GM19193 (cell line): ENCODE results near the gene ADCK1.

Experiments
- POLR2A ChIP-seq: IDR thresholded peaks from 4 replicates; pipeline ENCODE4 v1.6.1; 2011; ENCODE audit not compliant: insufficient read depth, insufficient read length; ENCODE audit errors: extremely low read depth

The ADCK1 gene

DNA sequence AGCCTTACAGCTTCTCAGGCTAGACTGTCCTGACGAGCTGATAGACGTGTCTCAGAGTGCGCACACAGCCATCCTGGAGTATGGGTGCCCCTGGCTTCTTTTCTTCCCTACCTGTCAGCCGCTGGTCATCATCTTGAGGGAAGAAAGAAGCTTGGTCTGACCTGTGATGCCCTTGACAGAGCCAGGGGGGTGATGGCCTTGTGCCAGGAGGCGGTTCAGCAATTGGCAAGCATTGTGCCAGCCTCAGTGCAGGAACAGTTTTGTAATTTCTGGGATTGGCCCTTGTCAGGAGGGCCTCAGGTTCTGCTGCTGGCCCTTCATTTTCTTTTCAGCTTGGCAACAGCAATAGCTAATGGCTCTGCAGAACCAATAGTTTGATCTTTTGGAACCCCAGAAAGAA is 80.1 kb downstream of the ADCK1 start:
- no peak for TF ChIP-seq POLR2A

DNA sequence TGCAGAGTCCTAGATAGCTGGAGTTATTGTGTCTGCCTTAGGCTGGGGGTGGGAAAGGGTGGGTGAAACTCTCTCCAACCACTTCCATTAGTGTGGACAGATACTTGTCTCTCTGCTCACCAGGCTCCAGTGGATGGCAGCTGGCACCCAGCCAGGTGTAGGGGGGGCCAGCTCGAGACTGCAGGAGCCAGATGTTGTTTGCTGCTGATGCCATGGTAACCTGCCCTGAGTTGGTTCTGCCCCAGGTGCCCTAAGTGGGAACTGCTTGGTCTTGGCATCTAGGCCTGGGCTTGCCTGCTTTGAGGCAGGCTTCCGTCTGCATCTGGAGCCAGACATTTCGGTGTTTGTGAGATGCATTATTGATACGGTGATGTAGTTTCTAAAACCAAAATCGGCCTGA is 82.2 kb downstream of the ADCK1 start:
- TF ChIP-seq POLR2A, result no peak

DNA sequence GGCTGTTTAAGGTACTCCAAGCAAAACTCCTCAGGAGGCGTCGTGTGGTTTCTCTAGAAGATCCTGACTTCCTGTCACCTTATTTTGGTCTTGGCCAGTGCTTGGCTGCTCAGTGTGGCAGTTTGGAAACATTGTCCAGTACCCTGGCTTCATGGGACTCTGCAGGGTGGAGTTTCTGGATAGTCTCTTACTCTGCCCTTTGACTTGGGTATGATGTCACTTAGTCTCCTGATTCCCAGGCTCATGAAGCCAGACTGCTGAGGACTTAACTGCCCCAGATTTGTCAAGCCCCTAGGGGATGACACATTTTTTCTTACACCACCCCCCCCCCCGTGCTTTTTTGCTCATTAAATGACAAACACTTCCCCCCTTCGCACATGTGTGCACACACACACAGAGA is 82.7 kb downstream of the ADCK1 start:
- no peak for TF ChIP-seq POLR2A

DNA sequence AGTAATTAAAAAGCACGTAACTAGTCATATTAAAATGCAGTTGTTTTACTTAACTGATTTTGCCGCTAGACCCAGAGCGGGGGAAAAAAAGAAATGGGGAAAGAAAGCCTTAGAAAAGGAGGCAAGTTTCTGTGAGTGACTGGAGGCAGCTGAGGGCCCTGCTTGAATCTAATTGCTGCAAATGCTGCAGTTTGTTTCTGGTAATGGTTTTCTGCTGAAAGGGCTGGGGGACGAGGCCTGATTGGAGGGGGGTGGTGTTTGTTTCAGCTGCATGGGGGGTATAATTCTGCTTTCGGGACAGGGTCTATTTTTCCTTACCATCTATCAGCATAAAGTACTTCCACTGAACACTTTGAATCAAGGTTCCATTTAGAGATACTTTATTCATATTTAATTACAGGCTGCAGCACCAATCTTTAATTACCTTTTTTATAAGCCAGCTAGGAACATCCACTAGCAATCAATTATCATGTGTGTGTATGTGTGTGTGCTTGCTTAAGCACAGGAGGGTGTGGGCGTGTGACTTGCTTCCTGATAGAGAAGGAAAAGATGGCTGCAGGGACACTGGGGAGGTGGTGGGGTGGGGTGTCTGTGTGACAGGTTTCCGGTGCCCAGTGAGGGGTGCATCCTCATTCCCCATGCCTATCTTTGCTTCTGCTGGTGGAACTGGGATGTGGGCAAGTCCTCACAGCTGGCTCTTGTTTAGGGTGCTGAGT is 83.4 kb downstream of the ADCK1 start:
- no peak for TF ChIP-seq POLR2A

DNA sequence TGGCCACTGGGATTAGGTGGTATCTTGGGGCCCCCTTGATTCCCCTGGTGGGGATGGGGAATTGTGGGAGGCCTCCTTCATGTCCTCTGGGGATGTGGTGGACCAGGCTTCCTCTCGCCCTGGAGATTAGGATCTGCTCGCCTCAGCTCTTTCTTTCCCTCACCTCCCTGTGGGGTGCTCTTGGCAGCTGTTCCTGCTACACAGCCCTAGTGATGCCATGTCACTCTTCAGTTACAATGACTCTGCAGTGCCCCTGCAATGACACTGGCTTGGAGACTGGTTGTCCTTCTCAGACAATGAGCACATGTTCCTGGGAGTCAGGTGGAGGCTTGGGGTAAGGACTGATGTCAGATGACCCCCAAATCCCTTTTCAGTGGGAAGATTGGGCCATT is 83.9 kb downstream of the ADCK1 start:
- TF ChIP-seq POLR2A, result no peak

DNA sequence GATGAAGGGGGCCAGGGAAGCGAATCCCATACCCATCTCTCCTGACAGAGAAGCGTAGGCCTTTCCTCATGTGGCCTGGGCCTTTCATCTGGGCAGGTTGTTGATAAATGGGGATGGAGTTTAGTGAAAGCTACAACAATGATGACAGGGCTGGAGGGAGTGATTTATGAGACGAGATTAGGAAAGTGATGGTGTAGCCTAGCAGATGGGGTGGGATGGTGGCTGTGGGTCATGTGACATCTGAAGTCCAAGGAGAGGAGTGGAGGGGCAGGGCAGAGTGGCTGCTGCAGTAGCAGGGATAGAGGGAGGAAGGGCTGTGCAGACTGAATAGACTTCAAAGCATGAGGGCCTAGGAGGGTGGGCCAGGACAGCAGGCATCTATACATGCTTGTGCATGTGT is 85.5 kb downstream of the ADCK1 start:
- TF ChIP-seq POLR2A, result no peak

DNA sequence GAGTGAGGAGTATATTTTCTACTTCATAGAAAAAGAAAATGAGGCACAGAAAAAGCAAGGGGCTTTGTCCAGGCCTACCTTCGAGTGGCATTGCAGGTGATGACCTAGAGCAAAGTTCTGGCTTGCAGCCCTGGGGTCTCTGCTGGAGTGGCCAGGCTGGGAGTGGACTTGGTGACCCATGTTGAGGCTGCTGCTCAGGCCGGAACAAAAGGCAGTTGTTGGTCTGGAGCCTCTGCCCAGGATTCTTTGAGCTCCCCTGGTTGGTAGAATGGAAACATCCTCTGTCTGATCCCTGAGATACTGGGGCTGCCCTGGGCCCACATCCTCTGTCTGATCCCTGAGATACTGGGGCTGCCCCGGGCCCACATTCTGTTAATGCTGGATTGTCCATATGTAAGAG is 86.1 kb downstream of the ADCK1 start:
- no peak for TF ChIP-seq POLR2A

DNA sequence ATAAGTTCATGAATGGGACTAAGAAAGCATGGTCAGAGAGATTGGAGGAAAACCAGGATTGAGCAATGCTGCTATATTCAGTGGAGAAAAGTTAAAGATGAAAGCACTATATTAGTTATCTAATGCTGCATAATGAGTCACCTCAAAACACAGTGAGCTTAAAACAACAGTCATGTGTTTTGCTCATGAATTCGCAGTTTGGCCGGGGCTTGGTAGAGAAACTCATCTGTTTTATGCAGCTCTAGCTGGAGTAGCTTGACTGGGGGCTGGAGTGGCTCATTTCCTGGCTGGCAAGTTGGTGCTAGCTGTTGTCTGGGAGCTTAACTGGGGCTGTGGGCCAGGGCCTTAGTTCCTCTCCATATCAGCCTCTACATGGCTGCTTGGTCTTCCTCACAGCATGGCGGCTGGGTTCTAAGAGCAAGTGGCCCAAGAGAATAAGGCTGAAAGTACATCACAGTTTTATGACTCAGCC is 90.1 kb downstream of the ADCK1 start:
- TF ChIP-seq POLR2A, result no peak

DNA sequence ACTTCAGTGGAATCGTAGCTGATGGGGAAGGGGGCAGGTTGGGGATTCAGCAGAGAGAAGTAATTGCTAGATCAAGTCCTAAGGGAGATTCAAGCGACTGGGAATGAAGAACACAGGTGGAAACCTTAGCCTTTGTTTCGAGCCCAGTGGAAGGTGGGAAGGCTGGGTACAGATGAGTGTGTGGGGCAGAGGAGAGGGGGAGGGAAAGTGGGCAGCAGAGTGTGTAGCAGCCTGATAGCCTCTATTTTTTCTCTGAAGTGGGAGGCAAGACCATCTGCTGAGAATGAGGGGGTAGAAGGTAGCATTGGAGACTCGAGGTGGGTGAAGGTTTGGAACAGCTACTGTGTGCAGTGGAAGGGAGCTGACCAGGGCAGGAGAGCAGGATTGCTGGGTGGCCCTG is 91.0 kb downstream of the ADCK1 start:
- TF ChIP-seq POLR2A, result no peak

DNA sequence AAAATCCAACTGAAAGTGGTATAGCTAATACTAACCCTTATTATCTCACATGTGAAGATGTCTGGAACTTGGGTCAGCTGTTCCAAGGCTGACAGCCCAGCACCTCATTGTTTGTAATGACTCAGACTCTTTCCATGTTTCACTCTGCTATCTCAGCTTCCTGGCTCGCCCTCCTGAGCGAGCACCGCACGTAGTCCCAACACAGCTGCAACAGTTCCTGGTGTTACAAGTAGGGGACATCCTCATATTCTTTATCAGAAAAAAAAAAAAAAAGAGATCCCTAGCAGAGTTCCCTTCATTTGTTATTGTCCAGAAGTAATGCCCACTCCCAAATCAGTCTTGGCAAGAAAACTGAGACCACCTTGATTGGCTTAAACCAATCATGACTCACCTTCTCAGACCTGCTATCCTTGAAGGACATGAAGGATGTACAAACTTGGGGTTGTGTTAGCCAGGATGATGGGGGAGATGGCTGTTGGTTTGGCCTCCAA is 92.5 kb downstream of the ADCK1 start:
- TF ChIP-seq POLR2A, result no peak

DNA sequence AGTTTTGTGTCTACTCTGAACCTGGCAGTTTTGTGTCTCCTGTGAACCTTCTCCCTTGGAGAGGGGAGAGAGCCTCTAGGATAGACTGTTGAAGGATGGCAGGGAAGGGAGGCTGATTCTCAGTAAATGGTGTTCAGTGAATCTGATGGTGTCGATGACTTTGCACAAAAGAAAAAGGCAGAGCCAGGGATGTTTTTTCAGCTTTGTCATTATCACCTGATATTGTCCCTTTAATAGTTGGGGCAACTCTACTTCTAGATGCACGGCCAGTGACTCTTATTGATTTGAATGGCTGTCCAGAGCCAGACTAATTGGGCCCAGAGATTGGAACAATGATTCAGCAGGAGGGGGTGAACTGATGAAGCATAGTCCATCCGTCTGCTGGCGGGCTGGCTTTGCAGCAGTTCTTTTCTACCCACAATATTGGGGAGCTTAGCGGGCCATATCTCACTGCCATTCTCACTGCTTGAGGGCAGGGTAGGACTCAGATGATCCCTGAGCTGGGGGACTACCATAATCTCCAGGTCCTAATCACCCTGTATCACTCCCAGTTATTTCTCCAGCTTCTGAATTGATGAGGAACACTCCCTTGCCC is 93.1 kb downstream of the ADCK1 start:
- no peak for TF ChIP-seq POLR2A

DNA sequence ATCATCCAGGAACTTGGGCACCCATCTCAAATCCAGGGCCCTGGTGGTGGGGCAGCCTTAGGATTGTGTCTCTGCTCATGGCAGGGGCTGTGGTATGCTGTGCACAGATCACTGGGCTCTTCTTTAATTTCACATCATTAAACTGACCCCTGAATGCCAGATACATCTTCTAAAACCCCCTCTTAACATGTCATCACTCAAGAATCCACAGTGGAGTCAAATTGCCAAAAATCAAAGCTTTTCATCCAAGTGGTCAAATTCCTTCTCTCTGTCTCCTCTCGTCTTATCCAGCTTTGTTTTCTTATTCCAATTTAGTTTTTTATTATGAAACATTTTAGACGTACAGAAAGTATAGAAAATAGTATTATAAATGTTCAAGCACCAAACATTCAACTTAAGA is 97.5 kb downstream of the ADCK1 start:
- TF ChIP-seq POLR2A, result no peak

DNA sequence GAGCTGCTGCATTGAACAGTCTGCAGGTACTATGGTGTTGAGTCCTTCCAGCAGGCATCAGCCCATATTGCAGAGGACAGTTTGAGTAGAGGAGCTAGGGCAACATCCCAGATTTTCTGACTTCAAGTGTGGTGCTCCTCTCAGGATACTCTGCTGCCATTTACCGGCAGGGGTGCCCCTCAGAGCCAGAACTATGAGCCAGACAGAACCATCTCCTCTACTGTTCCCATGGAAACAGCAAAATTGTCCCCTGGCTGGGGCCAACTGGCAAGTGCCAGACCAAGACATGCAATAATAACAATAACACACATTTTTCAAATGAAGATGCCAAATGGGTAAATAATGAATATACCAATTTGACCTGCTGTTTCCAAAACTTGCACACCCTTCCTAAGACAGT is 102.9 kb downstream of the ADCK1 start:
- no peak for TF ChIP-seq POLR2A

DNA sequence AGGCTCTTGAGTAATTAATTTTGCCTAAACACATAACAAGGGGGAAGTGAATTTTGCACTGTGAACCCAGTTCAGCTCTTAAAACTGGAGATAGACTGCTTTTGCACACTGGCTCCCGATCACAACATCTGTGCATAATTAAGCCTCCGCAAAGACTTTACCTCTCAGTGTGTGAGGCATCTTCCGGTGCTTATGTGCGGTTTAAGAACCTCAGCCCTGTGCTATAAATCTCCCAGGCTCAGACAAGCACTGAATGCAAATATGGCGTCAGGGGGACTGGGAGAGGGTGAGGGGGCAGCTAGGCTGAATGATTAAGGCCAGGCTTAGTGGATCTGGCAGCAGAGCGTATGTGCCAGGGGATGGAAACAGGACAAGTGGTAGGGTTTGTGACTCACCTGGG is 103.3 kb downstream of the ADCK1 start:
- no peak for TF ChIP-seq POLR2A

DNA sequence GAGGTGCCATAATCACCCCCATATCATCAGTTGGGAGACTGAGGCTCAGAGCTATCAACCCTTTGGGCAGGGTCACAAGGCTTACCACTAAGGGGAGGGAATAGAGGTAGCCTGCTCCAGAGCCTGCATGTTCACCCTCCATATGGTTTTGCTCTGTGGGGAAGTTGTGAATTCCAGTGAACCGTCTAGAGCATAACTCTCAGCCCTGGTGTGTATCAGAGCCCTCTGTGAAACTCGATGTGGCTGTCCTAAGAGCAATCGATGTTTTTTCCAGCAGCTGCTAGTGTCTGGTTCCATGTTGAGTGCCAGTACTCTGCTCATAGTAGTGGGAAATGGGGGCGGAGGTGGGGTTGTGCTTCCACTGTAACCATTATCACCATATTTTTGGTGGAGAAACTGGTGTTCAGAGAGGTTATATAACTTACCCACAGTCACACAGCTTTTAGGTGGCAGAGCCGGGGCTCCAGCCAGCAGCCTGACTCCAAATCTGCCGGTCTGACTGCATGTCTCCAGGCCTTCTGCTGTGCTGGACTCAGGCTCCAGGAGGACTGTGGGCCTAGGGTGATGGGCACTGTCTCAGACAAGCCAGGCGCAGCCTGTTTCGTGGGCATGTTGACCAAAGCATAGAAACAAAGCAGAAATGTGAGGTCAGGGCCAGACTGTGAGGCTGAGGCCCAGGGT is 104.2 kb downstream of the ADCK1 start:
- TF ChIP-seq POLR2A, result no peak

DNA sequence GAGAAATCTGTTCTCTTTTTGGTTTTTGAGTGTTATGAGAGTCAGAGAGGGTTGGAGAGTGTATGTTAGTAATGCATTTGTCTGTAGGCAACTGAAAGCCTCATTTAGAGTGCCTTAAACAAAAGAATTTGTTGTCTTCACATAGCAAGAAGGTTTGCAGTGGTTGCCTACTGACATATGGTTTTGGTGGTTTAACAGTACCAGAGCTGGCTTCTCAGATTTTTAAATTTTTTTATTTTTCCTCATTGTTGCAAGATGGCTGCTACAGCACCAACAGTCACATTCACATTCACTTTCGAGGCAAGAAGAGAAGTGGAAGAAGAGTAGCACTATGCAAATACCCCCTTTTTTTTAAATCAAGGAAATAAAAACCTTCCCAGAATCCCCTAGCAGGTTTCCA is 106.5 kb downstream of the ADCK1 start:
- no peak for TF ChIP-seq POLR2A
